CD8-positive, alpha-beta memory T cell (primary cell): Measurements from ENCODE around the gene NCOA1. TPM values are rescaled to one million over a fixed set of nuclear protein-coding genes. Genes with fewer than 3 reads are reported as not detected.
"Not testable (repeated sequence)": the region's sequence is repeated elsewhere in the genome, so short reads cannot be mapped to it uniquely, and the experiment has no call there.

Source experiments
- CTCF ChIA-PET: fragments of 350-600 bp; sonication (Branson Sonifier 250); formaldehyde crosslinking; loops from one replicate; lab custom pipeline; 2021; ENCODE audit warnings: antibody characterized with exemption; lab: Charles Lee
- POLR2A ChIA-PET: fragments of 350-600 bp; sonication (Branson Sonifier 250); formaldehyde crosslinking; loops from one replicate; lab custom pipeline; 2021; ENCODE audit warnings: antibody characterized with exemption; lab: Charles Lee
- DNase-seq, 5 donors: peaks; one replicate each; pipeline versions ENCODE4 v3.0.0 to v3.0.0-alpha.2; 2020 to 2022; ENCODE audit warnings: mixed read lengths in 1 of 5
- H3K27ac ChIP-seq: one replicate; pipeline ENCODE4 v1.7.0; 2013; ENCODE audit warnings: low read depth, mild to moderate bottlenecking, low read length, moderate library complexity
- H3K27me3 ChIP-seq: 2 replicates; pipeline ENCODE4 v1.7.0; 2013; ENCODE audit warnings: low read length, mild to moderate bottlenecking; ENCODE audit not compliant: insufficient read depth, poor library complexity, severe bottlenecking
- H3K36me3 ChIP-seq: 2 replicates; pipeline ENCODE4 v1.7.0; 2013; ENCODE audit warnings: mild to moderate bottlenecking, low read length, moderate library complexity; ENCODE audit not compliant: insufficient read depth
- H3K4me1 ChIP-seq: 2 replicates; pipeline ENCODE4 v1.7.0; 2013; ENCODE audit warnings: mild to moderate bottlenecking, low read length, moderate library complexity; ENCODE audit not compliant: insufficient read depth
- H3K4me3 ChIP-seq: 2 replicates; pipeline ENCODE4 v1.7.0; 2013; ENCODE audit warnings: mild to moderate bottlenecking, low read length
- H3K9me3 ChIP-seq: 2 replicates; pipeline ENCODE4 v1.7.0; 2013; ENCODE audit warnings: mild to moderate bottlenecking, low read length
- H3K27ac Mint-ChIP-seq, 8 donors: one replicate each; pipeline ENCODE4 v1.8.0; 2020 to 2021; ENCODE audit warnings: mixed read lengths in 8 of 8, mild to moderate bottlenecking in 6 of 8, inconsistent platforms in 3 of 8, moderate library complexity in 3 of 8
- H3K27me3 Mint-ChIP-seq, 2 donors: one replicate each; pipeline ENCODE4 v1.8.0; 2020 to 2021; ENCODE audit warnings: mixed read lengths in 2 of 2, mild to moderate bottlenecking in 1 of 2, moderate library complexity in 1 of 2
- H3K36me3 Mint-ChIP-seq, 3 donors: one replicate each; pipeline ENCODE4 v1.8.0; 2020 to 2021; ENCODE audit warnings: mixed read lengths in 3 of 3, inconsistent platforms in 1 of 3, mild to moderate bottlenecking in 1 of 3
- H3K4me1 Mint-ChIP-seq, 3 donors: one replicate each; pipeline ENCODE4 v1.8.0; 2020 to 2021; ENCODE audit warnings: mixed read lengths in 3 of 3, inconsistent platforms in 1 of 3, mild to moderate bottlenecking in 1 of 3
- H3K4me3 Mint-ChIP-seq, 7 donors: one replicate each; pipeline ENCODE4 v1.8.0; 2020 to 2021; ENCODE audit warnings: mixed read lengths in 7 of 7, mild to moderate bottlenecking in 6 of 7, moderate library complexity in 4 of 7, inconsistent platforms in 2 of 7
- H3K9me3 Mint-ChIP-seq, 5 donors: one replicate each; pipeline ENCODE4 v1.8.0; 2020 to 2022; ENCODE audit warnings: mixed read lengths in 5 of 5, mild to moderate bottlenecking in 3 of 5, moderate library complexity in 2 of 5, inconsistent platforms in 1 of 5
- polyA plus RNA-seq: library from polyadenylated mRNA; unstranded; fragments of 300-500 nt; fragmentation: Illumina TruSeq; gene quantifications from one replicate; pipeline ENCODE4 v1.2.3, GENCODE V29; 2021
- total RNA-seq, 2 experiments: library from RNA; stranded (reverse); gene quantifications; one replicate each; pipeline ENCODE4 v1.2.3, GENCODE V29; 2021

NCOA1 gene
- total and polyA plus RNA-seq, 3 experiments from 2014 or later, result 32.2 to 35.7 (median 32.7) TPM

- POLR2A ChIA-PET, result no interaction called here
- H3K27ac Mint-ChIP-seq, result peak overlapping the region; percentile 28 to 84 (median 59)
These were observed 26.2 kb downstream of the NCOA1 start for GRCh38 chr2:24517247-24517646.

DNA sequence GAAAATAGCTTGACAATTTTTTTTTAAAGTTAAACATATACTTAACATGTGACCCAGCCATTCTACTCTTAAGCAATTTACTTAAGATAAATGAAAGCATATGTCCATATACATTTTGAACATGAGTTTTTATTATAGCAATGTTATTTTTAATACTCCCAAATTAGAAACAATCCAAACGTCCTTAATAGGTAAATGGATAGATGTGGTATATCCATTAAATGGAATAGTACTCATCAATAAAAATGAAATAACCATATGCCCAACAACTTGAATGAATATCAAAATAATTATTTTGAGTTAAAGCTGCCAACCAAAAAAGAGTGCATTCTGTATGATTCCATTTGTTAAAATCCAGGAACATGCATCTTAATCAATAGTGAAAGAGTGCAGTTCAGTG, 29.1 kb downstream of the NCOA1 start:
- H3K27me3 Mint-ChIP-seq, result no peaks in the 10 kb centered on the region
- no peak overlapping the region for H3K27ac Mint-ChIP-seq
- H3K4me1 Mint-ChIP-seq, result peaks cover 47 to 75% (median 69%) of the 10 kb centered on the region in 3 donors
- POLR2A ChIA-PET, result no interaction called here
- Histone ChIP-seq H3K9me3 (no peaks in the 10 kb centered on the region), H3K4me1 (peaks cover 20% of the 10 kb centered on the region), H3K27ac (no peak overlapping the region), H3K27me3 (no peaks in the 10 kb centered on the region), H3K36me3 (no peaks in the 10 kb centered on the region), H3K4me3 (no peak overlapping the region)
- DNase-seq, result no peak
- no peaks in the 10 kb centered on the region for H3K9me3 Mint-ChIP-seq
- CTCF ChIA-PET, result no interaction called here
- H3K36me3 Mint-ChIP-seq, result peaks cover 0 to 1% (median 0%) of the 10 kb centered on the region in 3 donors
- H3K4me3 Mint-ChIP-seq, result no peak overlapping the region

More at GRCh38 chr2:24517247-24517646, 26.2 kb downstream of the NCOA1 start:
- H3K9me3 ChIP-seq, result no peaks in the 10 kb centered on the region
- no peaks in the 10 kb centered on the region for H3K36me3 ChIP-seq
- CTCF ChIA-PET, result no interaction called here
- H3K27me3 ChIP-seq, result no peaks in the 10 kb centered on the region
- peaks cover 31% of the 10 kb centered on the region for H3K4me1 ChIP-seq
- DNase-seq, result no peak
- Mint-ChIP-seq H3K4me3 (peak overlapping the region; percentile 26 to 82 (median 60)), H3K4me1 (peaks cover 53 to 84% (median 83%) of the 10 kb centered on the region in 3 donors), H3K36me3 (no peaks in the 10 kb centered on the region), H3K9me3 (no peaks in the 10 kb centered on the region), H3K27me3 (no peaks in the 10 kb centered on the region)
- H3K27ac ChIP-seq, result no peak overlapping the region
- H3K4me3 ChIP-seq, result no peak overlapping the region

DNA sequence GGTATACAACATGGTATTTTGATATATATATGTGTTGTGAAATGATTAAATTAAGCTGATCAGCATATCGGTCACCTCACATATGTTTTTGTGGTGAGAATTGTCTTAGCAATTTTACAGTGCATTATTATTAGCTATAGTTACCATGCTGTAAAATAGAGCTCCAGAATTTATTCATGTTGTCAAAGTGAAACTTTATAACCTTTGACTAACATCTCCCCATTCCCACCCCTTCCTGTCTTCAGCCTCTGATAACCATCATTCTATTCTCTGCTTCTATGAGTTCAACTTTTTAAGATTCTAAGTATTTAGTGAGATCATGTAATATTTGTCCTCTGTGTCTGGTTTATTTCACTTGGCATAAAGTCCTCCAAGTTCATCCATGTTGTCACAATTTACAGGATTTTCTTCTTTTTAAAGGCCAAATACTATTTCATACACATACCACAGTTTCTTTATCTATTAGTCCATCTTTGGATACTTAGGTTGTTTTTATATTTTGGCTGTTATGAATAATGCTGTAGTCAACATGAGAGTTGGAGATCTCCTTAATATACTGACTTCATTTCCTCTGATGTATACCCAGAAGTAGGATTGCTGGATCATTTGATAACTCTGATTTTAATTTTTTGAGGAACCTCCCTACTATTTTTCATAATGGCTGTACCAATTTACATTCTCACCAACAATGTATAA, 30.3 kb downstream of the NCOA1 start:
- peaks cover 0 to 1% (median 0%) of the 10 kb centered on the region in 3 donors for H3K36me3 Mint-ChIP-seq
- no peak overlapping the region for H3K4me3 ChIP-seq
- no peak overlapping the region for H3K27ac ChIP-seq
- no peak for DNase-seq
- H3K4me1 Mint-ChIP-seq, result peaks cover 51 to 76% (median 68%) of the 10 kb centered on the region in 3 donors
- no peaks in the 10 kb centered on the region for H3K27me3 Mint-ChIP-seq
- H3K4me3 Mint-ChIP-seq, result peak overlapping the region in 3 of 7 donors; percentile 7 to 49 (median 30)
- CTCF ChIA-PET, result no interaction called here
- H3K9me3 Mint-ChIP-seq, result no peaks in the 10 kb centered on the region
- H3K9me3 ChIP-seq, result no peaks in the 10 kb centered on the region
- H3K27me3 ChIP-seq, result no peaks in the 10 kb centered on the region
- peak overlapping the region in 2 of 8 donors; percentile 30 to 47 for H3K27ac Mint-ChIP-seq
- H3K4me1 ChIP-seq, result peaks cover 20% of the 10 kb centered on the region
- POLR2A ChIA-PET, result no interaction called here
- no peaks in the 10 kb centered on the region for H3K36me3 ChIP-seq

DNA sequence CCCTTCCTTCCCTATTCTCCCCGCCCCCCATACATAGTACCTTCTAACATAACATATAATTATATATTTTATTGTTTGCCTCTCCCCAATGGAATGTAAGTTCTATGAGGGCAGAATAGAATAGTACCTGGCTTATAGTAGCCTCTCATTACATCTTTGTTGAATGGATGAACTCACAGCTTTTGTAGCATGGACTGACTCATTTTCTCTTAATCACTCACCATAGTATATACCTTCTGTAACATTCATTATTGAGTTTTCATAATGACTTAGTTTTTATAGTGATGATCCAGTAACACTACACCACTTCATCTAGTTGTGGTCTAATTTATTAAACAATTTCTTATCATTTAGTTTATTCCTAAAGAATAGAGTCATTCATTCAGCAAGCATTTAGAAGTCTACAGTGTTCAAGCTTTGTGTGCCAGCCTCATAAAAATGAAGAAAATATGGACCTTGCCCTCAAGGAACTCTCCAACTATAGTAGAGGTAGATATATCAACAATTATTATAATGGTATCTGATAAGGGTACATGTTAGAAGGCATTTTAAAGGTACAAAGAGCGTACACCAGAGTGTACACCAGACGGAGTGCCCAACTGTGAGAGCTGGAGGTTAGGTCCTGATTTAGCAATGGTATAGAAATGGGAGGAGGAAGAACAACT, 31.1 kb downstream of the NCOA1 start:
- no peaks in the 10 kb centered on the region for H3K9me3 ChIP-seq
- no peaks in the 10 kb centered on the region for H3K27me3 Mint-ChIP-seq
- CTCF ChIA-PET, result no interaction called here
- no peaks in the 10 kb centered on the region for H3K27me3 ChIP-seq
- peaks cover 0 to 1% (median 0%) of the 10 kb centered on the region in 3 donors for H3K36me3 Mint-ChIP-seq
- H3K4me3 ChIP-seq, result no peak overlapping the region
- H3K9me3 Mint-ChIP-seq, result no peaks in the 10 kb centered on the region
- H3K4me1 ChIP-seq, result peaks cover 20% of the 10 kb centered on the region
- peak overlapping the region in 1 of 8 donors; percentile 30 for H3K27ac Mint-ChIP-seq
- H3K36me3 ChIP-seq, result no peaks in the 10 kb centered on the region
- H3K4me3 Mint-ChIP-seq, result no peak overlapping the region
- no peak for DNase-seq
- H3K4me1 Mint-ChIP-seq, result peaks cover 49 to 73% (median 66%) of the 10 kb centered on the region in 3 donors
- H3K27ac ChIP-seq, result no peak overlapping the region
- POLR2A ChIA-PET, result no interaction called here

GRCh38 chr2:24527536-24527935, 36.5 kb downstream of the NCOA1 start:
- H3K4me3 ChIP-seq, result no peak overlapping the region
- no peak overlapping the region for H3K27ac ChIP-seq
- Mint-ChIP-seq H3K27ac (peak overlapping the region in 1 of 8 donors; percentile 3), H3K27me3 (no peaks in the 10 kb centered on the region), H3K4me1 (peaks cover 29 to 46% (median 41%) of the 10 kb centered on the region in 3 donors), H3K36me3 (peaks cover 6 to 32% (median 6%) of the 10 kb centered on the region in 3 donors), H3K9me3 (peaks cover 10 to 29% (median 16%) of the 10 kb centered on the region in 5 donors), H3K4me3 (no peak overlapping the region)
- no peaks in the 10 kb centered on the region for H3K36me3 ChIP-seq
- H3K27me3 ChIP-seq, result no peaks in the 10 kb centered on the region
- no peaks in the 10 kb centered on the region for H3K4me1 ChIP-seq
- CTCF ChIA-PET, result no interaction called here
- no peak for DNase-seq
- no peaks in the 10 kb centered on the region for H3K9me3 ChIP-seq
- POLR2A ChIA-PET, result no interaction called here

- Mint-ChIP-seq H3K4me3 (no peak overlapping the region), H3K27me3 (no peaks in the 10 kb centered on the region), H3K36me3 (peaks cover 7 to 45% (median 9%) of the 10 kb centered on the region in 3 donors), H3K9me3 (peaks cover 13 to 40% (median 23%) of the 10 kb centered on the region in 5 donors), H3K4me1 (peaks cover 44 to 68% (median 58%) of the 10 kb centered on the region in 3 donors), H3K27ac (no peak overlapping the region)
- Histone ChIP-seq H3K9me3 (no peaks in the 10 kb centered on the region), H3K4me1 (no peaks in the 10 kb centered on the region), H3K27me3 (no peaks in the 10 kb centered on the region), H3K4me3 (no peak overlapping the region), H3K36me3 (no peaks in the 10 kb centered on the region), H3K27ac (no peak overlapping the region)
- POLR2A ChIA-PET, result no interaction called here
- CTCF ChIA-PET, result no interaction called here
- DNase-seq, result no peak
These were observed 39.7 kb downstream of the NCOA1 start for GRCh38 chr2:24530796-24531195.

GRCh38 chr2:24531610-24532009, 40.6 kb downstream of the NCOA1 start:
- DNase-seq, H3K4me1 ChIP-seq, POLR2A ChIA-PET, H3K9me3 ChIP-seq, H3K4me3 ChIP-seq, H3K36me3 ChIP-seq, H3K4me3 Mint-ChIP-seq, CTCF ChIA-PET, H3K27ac ChIP-seq, H3K27me3 ChIP-seq, H3K27me3 Mint-ChIP-seq: not testable (repeated sequence)
- Mint-ChIP-seq H3K27ac (peak overlapping the region in 1 of 8 donors; percentile 65), H3K9me3 (peaks cover 15 to 42% (median 23%) of the 10 kb centered on the region in 5 donors), H3K36me3 (peaks cover 11 to 49% (median 12%) of the 10 kb centered on the region in 3 donors), H3K4me1 (peaks cover 43 to 69% (median 59%) of the 10 kb centered on the region in 3 donors)

- DNase-seq, H3K27ac Mint-ChIP-seq, H3K9me3 ChIP-seq, H3K27ac ChIP-seq, H3K4me1 ChIP-seq, POLR2A ChIA-PET, H3K27me3 ChIP-seq, H3K36me3 ChIP-seq, H3K4me3 Mint-ChIP-seq, CTCF ChIA-PET, H3K4me3 ChIP-seq, H3K27me3 Mint-ChIP-seq: not testable (repeated sequence)
- H3K36me3 Mint-ChIP-seq, result peaks cover 11 to 49% (median 13%) of the 10 kb centered on the region in 3 donors
- H3K9me3 Mint-ChIP-seq, result peaks cover 15 to 42% (median 23%) of the 10 kb centered on the region in 5 donors
- peaks cover 41 to 69% (median 61%) of the 10 kb centered on the region in 3 donors for H3K4me1 Mint-ChIP-seq
These were observed 41.0 kb downstream of the NCOA1 start for GRCh38 chr2:24532057-24532456.
